ENCODE results near the gene PRKD1.

Gene PRKD1

GRCh38 chr14:29528889-29529288, 398.8 kb downstream of the PRKD1 start:
- no peak for TF ChIP-seq CTCF (IDR thresholded peaks at IDR 0.05; ENCODE audit: poor library complexity, severe bottlenecking)
- no peaks in the 10 kb centered on the region for H3K9me3 ChIP-seq (ENCODE audit: severe bottlenecking)
- no peak for DNase-seq (ENCODE audit: low spot score)
- no peaks in the 10 kb centered on the region for H3K4me1 ChIP-seq (ENCODE audit: insufficient read depth, poor library complexity, severe bottlenecking)
- no peak overlapping the region for H3K4me3 ChIP-seq (ENCODE audit: severe bottlenecking)
- no peak for ATAC-seq (ENCODE audit: low read depth)
- peaks cover 30% of the 10 kb centered on the region for H3K27me3 ChIP-seq (ENCODE audit: insufficient read depth, poor library complexity, severe bottlenecking)
- no peaks in the 10 kb centered on the region for H3K36me3 ChIP-seq (ENCODE audit: low read depth)
- H3K27ac ChIP-seq (ENCODE audit: poor library complexity, severe bottlenecking): no peak overlapping the region

- Histone ChIP-seq H3K4me1 (ENCODE audit: insufficient read depth, poor library complexity, severe bottlenecking) (no peaks in the 10 kb centered on the region), H3K27me3 (ENCODE audit: insufficient read depth, poor library complexity, severe bottlenecking) (peaks cover 24% of the 10 kb centered on the region), H3K27ac (ENCODE audit: poor library complexity, severe bottlenecking) (no peak overlapping the region), H3K9me3 (ENCODE audit: severe bottlenecking) (no peaks in the 10 kb centered on the region), H3K36me3 (ENCODE audit: low read depth) (no peaks in the 10 kb centered on the region), H3K4me3 (ENCODE audit: severe bottlenecking) (no peak overlapping the region)
- DNase-seq (ENCODE audit: low spot score) (no peak), ATAC-seq (ENCODE audit: low read depth) (no peak)
- no peak for TF ChIP-seq CTCF (IDR thresholded peaks at IDR 0.05; ENCODE audit: poor library complexity, severe bottlenecking)
Observed at GRCh38 chr14:29527286-29527685, 400.4 kb downstream of the PRKD1 start.

All from RWPE2 (cell line).